Calu3 (cell line): ENCODE results near the gene FAM83D. TPM values are rescaled to one million over a fixed set of nuclear protein-coding genes. Genes with fewer than 3 reads are reported as not detected.
"Not testable (repeated sequence)": the region's sequence is repeated elsewhere in the genome, so short reads cannot be mapped to it uniquely, and the experiment has no call there.

Experiments
- BruUV-seq: library from RNA; stranded (reverse); fragments of 400-500 nt; replicated peaks from 2 replicates; lab custom pipeline; 2021; lab: Mats Ljungman, UMichigan
- CTCF ChIA-PET: fragments of 300-600 bp; sonication (Branson Sonifier 250); formaldehyde crosslinking; loops from one replicate; lab custom pipeline; 2022; ENCODE audit warnings: antibody characterized with exemption; lab: Charles Lee
- DNase-seq: peaks from one replicate; pipeline ENCODE4 v3.0.0; 2022
- H3K27ac Mint-ChIP-seq: one replicate; pipeline ENCODE4 v1.8.0; 2022; ENCODE audit warnings: mixed read lengths; ENCODE audit not compliant: unreplicated experiment
- H3K27me3 Mint-ChIP-seq: one replicate; pipeline ENCODE4 v1.8.0; 2022; ENCODE audit warnings: mixed read lengths; ENCODE audit not compliant: unreplicated experiment
- H3K36me3 Mint-ChIP-seq: one replicate; pipeline ENCODE4 v1.8.0; 2022; ENCODE audit warnings: mild to moderate bottlenecking, moderate library complexity, mixed read lengths; ENCODE audit not compliant: insufficient read depth, unreplicated experiment
- H3K4me1 Mint-ChIP-seq: one replicate; pipeline ENCODE4 v1.8.0; 2022; ENCODE audit warnings: mild to moderate bottlenecking, low read depth, mixed read lengths; ENCODE audit not compliant: unreplicated experiment
- H3K4me3 Mint-ChIP-seq: one replicate; pipeline ENCODE4 v1.8.0; 2022; ENCODE audit warnings: mild to moderate bottlenecking, low read depth, moderate library complexity, mixed read lengths; ENCODE audit not compliant: unreplicated experiment
- H3K9me3 Mint-ChIP-seq: one replicate; pipeline ENCODE4 v1.8.0; 2022; ENCODE audit warnings: low read depth, mixed read lengths; ENCODE audit not compliant: unreplicated experiment
- intact Hi-C: fragments of 100-400 bp; cut with micrococcal nuclease; formaldehyde crosslinking; loops from one replicate; pipeline ENCODE4 v1.10.0; 2022; ENCODE audit not compliant: unreplicated experiment
- total RNA-seq: library from RNA; stranded (reverse); gene quantifications from 2 replicates; pipeline ENCODE4 v1.2.3, GENCODE V29; 2022
- TF ChIP-seq, protein P1 (sequence below): fragments of 200-600 bp; IDR thresholded peaks from one replicate; pipeline ENCODE4 v1.8.0; 2022; ENCODE audit warnings: antibody characterized with exemption; ENCODE audit not compliant: unreplicated experiment

Gene FAM83D
- total RNA-seq, 1 experiment from 2014 or later: 84.0 TPM

DNA sequence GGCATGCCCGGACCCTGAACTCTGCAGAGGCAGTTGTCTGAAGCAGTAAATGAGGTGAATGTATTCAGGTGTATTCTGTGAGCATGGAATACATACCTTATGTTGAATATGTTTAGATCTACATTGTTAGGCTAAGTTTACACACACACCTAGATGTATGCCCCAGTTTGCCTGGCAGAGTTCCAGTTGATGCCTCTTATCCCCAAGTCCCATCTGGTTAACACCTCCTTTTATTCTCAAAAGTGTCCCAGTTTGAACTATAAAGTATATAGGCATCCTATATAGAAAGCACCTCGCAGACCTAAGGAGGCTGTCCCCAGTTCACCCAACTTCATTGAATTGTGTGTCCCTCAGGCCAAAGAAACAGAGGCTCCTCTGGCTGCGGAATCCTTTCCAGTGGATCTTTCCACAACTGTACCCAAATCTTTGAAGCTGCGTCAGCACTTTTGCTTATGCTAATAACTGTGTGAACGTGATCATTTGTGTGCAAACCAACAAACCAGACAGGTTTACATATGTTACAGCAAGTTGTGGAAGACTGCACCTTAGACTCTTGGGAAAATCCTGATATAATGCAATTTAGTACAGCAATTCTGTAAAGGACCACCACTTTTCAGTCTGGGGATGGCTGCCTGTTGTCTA, 31.1 kb downstream of the FAM83D start:
- no peak for DNase-seq
- intact Hi-C loops: no loop called here
- H3K9me3 Mint-ChIP-seq: no peaks in the 10 kb centered on the region
- TF ChIP-seq, protein P1, sequence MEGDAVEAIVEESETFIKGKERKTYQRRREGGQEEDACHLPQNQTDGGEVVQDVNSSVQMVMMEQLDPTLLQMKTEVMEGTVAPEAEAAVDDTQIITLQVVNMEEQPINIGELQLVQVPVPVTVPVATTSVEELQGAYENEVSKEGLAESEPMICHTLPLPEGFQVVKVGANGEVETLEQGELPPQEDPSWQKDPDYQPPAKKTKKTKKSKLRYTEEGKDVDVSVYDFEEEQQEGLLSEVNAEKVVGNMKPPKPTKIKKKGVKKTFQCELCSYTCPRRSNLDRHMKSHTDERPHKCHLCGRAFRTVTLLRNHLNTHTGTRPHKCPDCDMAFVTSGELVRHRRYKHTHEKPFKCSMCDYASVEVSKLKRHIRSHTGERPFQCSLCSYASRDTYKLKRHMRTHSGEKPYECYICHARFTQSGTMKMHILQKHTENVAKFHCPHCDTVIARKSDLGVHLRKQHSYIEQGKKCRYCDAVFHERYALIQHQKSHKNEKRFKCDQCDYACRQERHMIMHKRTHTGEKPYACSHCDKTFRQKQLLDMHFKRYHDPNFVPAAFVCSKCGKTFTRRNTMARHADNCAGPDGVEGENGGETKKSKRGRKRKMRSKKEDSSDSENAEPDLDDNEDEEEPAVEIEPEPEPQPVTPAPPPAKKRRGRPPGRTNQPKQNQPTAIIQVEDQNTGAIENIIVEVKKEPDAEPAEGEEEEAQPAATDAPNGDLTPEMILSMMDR: no peak
- no TSS peak for BruUV-seq
- H3K27ac Mint-ChIP-seq: no peak overlapping the region
- peaks cover 24% of the 10 kb centered on the region for H3K36me3 Mint-ChIP-seq
- H3K27me3 Mint-ChIP-seq: no peaks in the 10 kb centered on the region
- H3K4me3 Mint-ChIP-seq: no peak overlapping the region
- H3K4me1 Mint-ChIP-seq: peaks cover 12% of the 10 kb centered on the region
- CTCF ChIA-PET: no interaction called here

DNA sequence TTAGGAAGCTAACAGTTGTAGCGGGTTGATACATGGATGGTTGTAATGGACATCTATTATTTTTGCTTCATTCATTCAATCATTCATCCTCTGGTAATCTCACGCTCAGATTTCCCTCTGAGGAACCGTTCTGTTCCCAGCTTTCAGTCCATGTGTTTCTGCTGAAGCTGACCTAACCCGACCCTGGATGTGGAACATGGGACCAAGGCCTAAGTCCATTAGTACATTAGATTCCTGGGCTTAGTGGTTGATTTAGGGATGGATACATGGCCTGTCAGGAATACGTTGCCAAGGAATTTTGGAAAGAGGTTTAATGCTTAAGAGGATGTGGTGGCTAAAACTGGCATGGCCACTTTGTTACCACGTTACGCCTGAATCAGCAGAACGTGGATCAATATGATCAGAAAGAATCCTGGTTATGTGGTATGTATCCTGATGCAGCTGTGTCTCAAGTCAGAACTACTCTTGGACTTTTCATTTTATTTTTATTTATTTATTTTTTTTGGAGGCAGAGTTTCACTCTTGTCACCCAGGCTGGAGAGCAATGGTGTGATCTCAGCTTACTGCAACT, 31.8 kb downstream of the FAM83D start:
- H3K27me3 Mint-ChIP-seq: no peaks in the 10 kb centered on the region
- no TSS peak for BruUV-seq
- no peak overlapping the region for H3K4me3 Mint-ChIP-seq
- H3K36me3 Mint-ChIP-seq: peaks cover 29% of the 10 kb centered on the region
- CTCF ChIA-PET: no interaction called here
- TF ChIP-seq, protein P1: no peak
- intact Hi-C loops: no loop called here
- H3K4me1 Mint-ChIP-seq: peaks cover 12% of the 10 kb centered on the region
- H3K27ac Mint-ChIP-seq: no peak overlapping the region
- no peaks in the 10 kb centered on the region for H3K9me3 Mint-ChIP-seq
- DNase-seq: no peak

DNA sequence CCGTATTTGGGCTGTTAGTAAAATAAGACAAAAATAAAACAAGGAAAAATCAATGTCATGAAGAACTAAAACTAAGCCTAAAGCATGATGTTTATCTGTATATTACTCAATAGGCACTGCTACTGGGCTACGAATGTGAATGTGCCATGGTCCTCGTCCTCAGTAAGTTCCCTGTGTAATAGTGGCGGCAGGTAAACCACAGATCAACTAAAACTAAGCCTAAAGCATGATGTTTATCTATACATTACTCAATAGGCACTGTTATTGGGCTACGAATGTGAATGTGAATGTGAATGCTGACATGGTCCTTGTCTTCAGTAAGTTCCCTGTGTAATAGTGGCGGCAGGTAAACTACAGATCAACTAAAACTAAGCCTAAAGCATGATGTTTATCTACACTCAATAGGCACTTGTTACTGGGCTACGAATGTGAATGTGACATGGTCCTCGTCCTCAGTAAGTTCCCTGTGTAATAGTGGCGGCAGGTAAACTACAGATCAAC, 34.0 kb downstream of the FAM83D start:
- intact Hi-C loops, H3K9me3 Mint-ChIP-seq, CTCF ChIA-PET, H3K4me3 Mint-ChIP-seq, DNase-seq, BruUV-seq, H3K27ac Mint-ChIP-seq, H3K27me3 Mint-ChIP-seq: not testable (repeated sequence)
- peaks cover 21% of the 10 kb centered on the region for H3K36me3 Mint-ChIP-seq
- peaks cover 21% of the 10 kb centered on the region for H3K4me1 Mint-ChIP-seq

DNA sequence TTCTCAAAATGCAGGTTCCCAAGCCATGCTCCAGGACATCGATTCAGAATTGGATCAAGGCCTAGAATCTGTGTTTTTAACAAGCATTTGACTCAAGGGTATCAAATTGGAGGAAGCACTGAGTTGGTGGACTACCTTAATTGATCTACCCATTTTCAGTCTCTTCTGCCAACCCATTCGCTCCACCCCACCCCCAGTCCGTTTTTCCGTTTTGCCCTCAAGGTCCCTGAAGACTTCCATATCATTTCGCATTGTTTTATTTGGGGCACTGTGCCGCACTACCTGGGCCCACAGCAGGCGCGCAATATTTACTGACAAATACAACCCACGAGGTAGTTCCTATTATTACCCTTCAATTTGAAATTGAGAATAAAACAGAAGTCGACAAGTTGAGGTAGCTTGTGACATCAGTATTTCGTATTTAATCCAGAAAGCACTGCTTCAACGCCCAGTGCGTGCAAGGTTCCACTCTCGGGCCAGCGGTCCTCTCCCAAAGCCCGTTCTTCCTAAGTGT, 35.4 kb downstream of the FAM83D start:
- Mint-ChIP-seq H3K36me3 (peaks cover 21% of the 10 kb centered on the region), H3K4me1 (peaks cover 21% of the 10 kb centered on the region), H3K27me3 (no peaks in the 10 kb centered on the region), H3K9me3 (no peaks in the 10 kb centered on the region), H3K4me3 (peak overlapping the region; percentile 97), H3K27ac (peak overlapping the region; percentile 95)
- BruUV-seq: TSS peak; percentile 94
- CTCF ChIA-PET: interaction anchor here (0.6 to 2.5 kb wide), 13 partner anchors 8 to 182 kb away, joined by 3 to 19 read pairs (median 4); no protein-coding TSS in a partner anchor
- TF ChIP-seq, protein P1: no peak
- intact Hi-C loops: no loop called here
- peak; percentile 25 for DNase-seq
